Measurements from ENCODE around the gene C19orf25. TPM values are rescaled to one million over a fixed set of nuclear protein-coding genes. Genes with fewer than 3 reads are reported as not detected.

C19orf25 gene
- total and polyA plus RNA-seq, 9 of the 15 experiments (the other 6 are each of a cell fraction or from before 2014, with no cell fraction given): 0.79 to 96.0 (median 36.1) TPM

GRCh38 chr19:1523412-1524286 is 44.6 kb upstream of the C19orf25 start, which contains the start of gene PLK5:
Gene PLK5, plus strand, starts transcription at chr19:1524077. Its CDS starts 2,920 bp downstream, at chr19:1526997.
- peaks cover 3 to 52% of the 10 kb centered on the region in 2 experiments; a peak in 3 of 5 replicates for H3K4me1 ChIP-seq (replicated peaks in 1 of 2; ENCODE audit: control insufficient read depth in 2 of 2, insufficient read depth in 2 of 2, low read length in 2 of 2)
- peak; percentile 62 for ATAC-seq
- no peaks in the 10 kb centered on the region for H3K79me2 ChIP-seq (ENCODE audit: control insufficient read depth, insufficient read depth, low read length)
- FAIRE-seq: no peak
- TF ChIP-seq NCOA4 (IDR thresholded peaks at IDR 0.05; ENCODE audit: partially characterized antibody) (no peak), KHSRP (IDR thresholded peaks at IDR 0.05) (no peak), E2F6 (IDR thresholded peaks at IDR 0.05; ENCODE audit: borderline replicate concordance in 1 of 2, extremely low read depth in 1 of 2, insufficient read depth in 1 of 2, insufficient read length in 1 of 2, low read depth in 1 of 2, low read length in 1 of 2, poor library complexity in 1 of 2, severe bottlenecking in 1 of 2) (peak; percentile 42 to 87), L3MBTL2 (IDR thresholded peaks at IDR 0.05) (peak; percentile 47; the same call in 1 of the 2 replicates), BCOR (IDR thresholded peaks at IDR 0.05) (peak; percentile 12; the same call in 1 of the 2 replicates), CHD4 (IDR thresholded peaks at IDR 0.05; ENCODE audit: insufficient read depth, insufficient replicate concordance, low read depth, low read length, poor library complexity, severe bottlenecking) (peak; percentile 27), POLR2G (IDR thresholded peaks at IDR 0.05; ENCODE audit: low read depth, low read length) (peak; percentile 69), KDM5B (IDR thresholded peaks at IDR 0.05; ENCODE audit: insufficient replicate concordance, low read depth, low read length) (peak; percentile 68), PHF8 (IDR thresholded peaks at IDR 0.05; ENCODE audit: borderline replicate concordance, low read length) (peak; percentile 50; the same call in 1 of the 2 replicates), ZBTB7A (IDR thresholded peaks at IDR 0.05; ENCODE audit: borderline replicate concordance, control insufficient read depth, low read depth, low read length) (peak; percentile 83), TAF1 (IDR thresholded peaks at IDR 0.05; ENCODE audit: control insufficient read depth, extremely low read depth, insufficient read depth, low read length, severe bottlenecking) (peak; percentile 27), CTCFL (IDR thresholded peaks at IDR 0.05; ENCODE audit: borderline replicate concordance, insufficient read depth, low read depth, low read length, poor library complexity, severe bottlenecking) (no peak), ZFP36 (IDR thresholded peaks at IDR 0.05; ENCODE audit: low read depth, low read length, partially characterized antibody) (peak; percentile 45)
- peak within 1 kb of the TSS; percentile 24 for H3K4me3 ChIP-seq
- BruUV-seq (replicated peaks): no TSS peak
- H3K36me3 ChIP-seq (ENCODE audit: control insufficient read depth, insufficient read depth, low read length): no peaks in the 10 kb centered on the region
- H4K20me1 ChIP-seq (replicated peaks; ENCODE audit: control insufficient read depth, insufficient read depth, low read length): peaks cover 11% of the 10 kb centered on the region
- H3K27ac ChIP-seq (ENCODE audit: extremely low read depth, low read depth, low read length): no peak within 1 kb of the TSS; the same call in 2 of the 3 replicates
- peak; percentile 21 to 74 (median 54) for DNase-seq (ENCODE audit: extremely low read depth in 1 of 4, low spot score in 3 of 4)
- no peak within 1 kb of the TSS for H2AFZ ChIP-seq (ENCODE audit: low read depth, low read length)
- no peaks in the 10 kb centered on the region for H3K9me1 ChIP-seq (ENCODE audit: control insufficient read depth, insufficient read depth, low read length)
- peak within 1 kb of the TSS in 1 of 2 experiments; percentile 86; a peak in 2 of 4 replicates for H3K9ac ChIP-seq (ENCODE audit: insufficient read depth in 1 of 2, low read depth in 2 of 2, low read length in 2 of 2)
- in situ Hi-C loops (cut with MboI) (no loop called here), intact Hi-C loops (cut with micrococcal nuclease) (no loop called here)
- ChIA-PET CTCF (ENCODE audit: low intra/inter-chr PET ratio) (interaction anchor here (0.6 kb wide), 2 partner anchors 102 to 242 kb away, joined by 4 read pairs; no protein-coding TSS in a partner anchor), POLR2A (interaction anchor here (0.6 kb wide), 1 partner anchor 126 kb away, joined by 3 read pairs; no protein-coding TSS in a partner anchor)
- H3K4me2 ChIP-seq (ENCODE audit: insufficient read depth, low read length): peak within 1 kb of the TSS; percentile 35
- peaks cover 11 to 28% of the 10 kb centered on the region in 2 experiments; a peak in 4 of 5 replicates for H3K27me3 ChIP-seq (ENCODE audit: control insufficient read depth in 2 of 2, insufficient read depth in 2 of 2, low read length in 2 of 2)
- WGBS (ENCODE audit: insufficient coverage, low coverage, missing lambda C conversion rate): 23% methylated on average over 36 of the region's 92 CpGs
- no peaks in the 10 kb centered on the region for H3K9me3 ChIP-seq (replicated peaks; ENCODE audit: control insufficient read depth, insufficient read depth, low read depth, low read length)

Data from K562 (cell line).